Colonic mucosa (tissue), 4 donors: ENCODE data around the gene SLC7A1. TPM values are rescaled to one million over a fixed set of nuclear protein-coding genes. Genes with fewer than 3 reads are reported as not detected.
A peak's percentile ranks its signal among the peaks of the same experiment; 100 is the strongest.

Experiments used
- DNase-seq: peaks from one replicate; pipeline ENCODE4 v3.0.0-alpha.2; 2020
- H3K27ac ChIP-seq: fragments of 200-600 bp; one replicate; pipeline ENCODE4 v1.8.0; 2021
- H3K27me3 ChIP-seq: fragments of 200-600 bp; one replicate; pipeline ENCODE4 v1.8.0; 2021
- H3K36me3 ChIP-seq: fragments of 200-600 bp; one replicate; pipeline ENCODE4 v1.8.0; 2021
- H3K4me1 ChIP-seq: fragments of 200-600 bp; one replicate; pipeline ENCODE4 v1.8.0; 2021; ENCODE audit warnings: mild to moderate bottlenecking
- H3K4me3 ChIP-seq: fragments of 200-600 bp; one replicate; pipeline ENCODE4 v1.8.0; 2021
- H3K9ac ChIP-seq, 2 donors: one replicate each; pipeline ENCODE4 v1.7.0; 2013; ENCODE audit warnings: control low read depth in 2 of 2, low read depth in 2 of 2, low read length in 2 of 2
- H3K9me3 ChIP-seq: fragments of 200-600 bp; one replicate; pipeline ENCODE4 v1.8.0; 2021
- intact Hi-C: fragments of 100-400 bp; cut with DNase I; formaldehyde crosslinking; loops from one replicate; pipeline ENCODE4 v1.14.1; 2022
- total RNA-seq, 2 donors: library from RNA; stranded (reverse); fragmentation: NEBNext Ultra II Directional in 1 of 2; extraction: Animal tissue kit (Norgen Biotek cat#: 25700) in 1 of 2; gene quantifications; one replicate each; pipeline ENCODE4 v1.2.1, GENCODE V29; 2021
- TF ChIP-seq, protein P1 (sequence below): fragments of 200-600 bp; IDR thresholded peaks from one replicate; pipeline ENCODE4 v1.8.0; 2022; ENCODE audit warnings: antibody characterized with exemption, mild to moderate bottlenecking
- donor health status: healthy.
- donor health status: DM: no; HTN: no; CAD: no.
- donor health status: DM: no; HTN: no; CAD: no.

The SLC7A1 gene
- total RNA-seq, 2 donors from 2014 or later: 52.4 to 62.8 TPM

DNA sequence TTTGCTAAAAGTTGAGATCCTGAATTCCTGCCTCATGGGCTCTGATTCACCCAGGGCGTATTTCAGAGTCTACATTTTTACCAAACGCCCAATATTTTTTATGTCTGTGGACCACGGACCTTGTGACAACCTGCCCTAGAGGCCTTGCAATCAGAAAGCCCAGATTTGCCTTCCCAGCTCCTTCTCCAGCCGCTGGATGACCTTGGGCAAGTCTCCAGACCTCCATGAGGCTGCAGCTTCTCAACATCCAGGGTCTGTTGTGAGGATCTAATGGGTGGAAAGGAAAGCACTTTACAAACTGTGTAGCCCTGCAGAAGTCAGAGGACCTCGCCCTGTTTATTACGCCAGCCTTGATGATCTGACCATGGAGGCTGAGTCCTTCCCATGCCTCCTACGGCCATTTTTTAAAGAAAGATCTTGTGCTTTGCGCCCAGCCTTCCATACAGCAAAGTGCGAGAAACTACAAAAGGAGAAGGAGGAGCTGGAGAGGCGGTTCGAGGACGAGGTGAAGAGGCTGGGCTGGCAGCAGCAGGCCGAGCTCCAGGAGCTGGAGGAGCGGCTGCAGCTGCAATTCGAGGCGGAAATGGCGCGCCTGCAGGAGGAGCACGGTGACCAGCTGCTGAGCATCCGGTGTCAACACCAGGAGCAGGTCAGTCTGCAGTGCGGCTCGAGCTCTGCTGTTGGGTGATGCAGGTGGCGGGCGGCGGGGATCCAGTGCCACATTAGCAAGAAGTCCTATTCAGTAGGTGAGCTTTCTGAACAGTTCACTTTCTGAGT is 115.6 kb downstream of the SLC7A1 start:
- no peaks in the 10 kb centered on the region for H3K27me3 ChIP-seq
- H3K27ac ChIP-seq: no peak overlapping the region
- no peaks in the 10 kb centered on the region for H3K36me3 ChIP-seq
- no peak overlapping the region for H3K9ac ChIP-seq
- intact Hi-C loops: no loop called here
- DNase-seq: no peak
- no peaks in the 10 kb centered on the region for H3K4me1 ChIP-seq
- TF ChIP-seq, protein P1, sequence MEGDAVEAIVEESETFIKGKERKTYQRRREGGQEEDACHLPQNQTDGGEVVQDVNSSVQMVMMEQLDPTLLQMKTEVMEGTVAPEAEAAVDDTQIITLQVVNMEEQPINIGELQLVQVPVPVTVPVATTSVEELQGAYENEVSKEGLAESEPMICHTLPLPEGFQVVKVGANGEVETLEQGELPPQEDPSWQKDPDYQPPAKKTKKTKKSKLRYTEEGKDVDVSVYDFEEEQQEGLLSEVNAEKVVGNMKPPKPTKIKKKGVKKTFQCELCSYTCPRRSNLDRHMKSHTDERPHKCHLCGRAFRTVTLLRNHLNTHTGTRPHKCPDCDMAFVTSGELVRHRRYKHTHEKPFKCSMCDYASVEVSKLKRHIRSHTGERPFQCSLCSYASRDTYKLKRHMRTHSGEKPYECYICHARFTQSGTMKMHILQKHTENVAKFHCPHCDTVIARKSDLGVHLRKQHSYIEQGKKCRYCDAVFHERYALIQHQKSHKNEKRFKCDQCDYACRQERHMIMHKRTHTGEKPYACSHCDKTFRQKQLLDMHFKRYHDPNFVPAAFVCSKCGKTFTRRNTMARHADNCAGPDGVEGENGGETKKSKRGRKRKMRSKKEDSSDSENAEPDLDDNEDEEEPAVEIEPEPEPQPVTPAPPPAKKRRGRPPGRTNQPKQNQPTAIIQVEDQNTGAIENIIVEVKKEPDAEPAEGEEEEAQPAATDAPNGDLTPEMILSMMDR: no peak
- no peak overlapping the region for H3K4me3 ChIP-seq
- no peaks in the 10 kb centered on the region for H3K9me3 ChIP-seq

GRCh38 chr13:29476046-29476445 is 119.4 kb downstream of the SLC7A1 start:
- Histone ChIP-seq H3K9me3 (no peaks in the 10 kb centered on the region), H3K27me3 (no peaks in the 10 kb centered on the region), H3K4me1 (no peaks in the 10 kb centered on the region), H3K9ac (no peak overlapping the region), H3K27ac (no peak overlapping the region), H3K36me3 (no peaks in the 10 kb centered on the region), H3K4me3 (no peak overlapping the region)
- intact Hi-C loops: no loop called here
- no peak for DNase-seq
- TF ChIP-seq, protein P1: no peak

GRCh38 chr13:29474991-29475390 is 120.5 kb downstream of the SLC7A1 start:
- Histone ChIP-seq H3K4me3 (no peak overlapping the region), H3K9ac (no peak overlapping the region), H3K27ac (no peak overlapping the region), H3K4me1 (no peaks in the 10 kb centered on the region), H3K27me3 (no peaks in the 10 kb centered on the region), H3K9me3 (no peaks in the 10 kb centered on the region), H3K36me3 (no peaks in the 10 kb centered on the region)
- intact Hi-C loops: no loop called here
- no peak for DNase-seq
- TF ChIP-seq, protein P1: no peak

DNA sequence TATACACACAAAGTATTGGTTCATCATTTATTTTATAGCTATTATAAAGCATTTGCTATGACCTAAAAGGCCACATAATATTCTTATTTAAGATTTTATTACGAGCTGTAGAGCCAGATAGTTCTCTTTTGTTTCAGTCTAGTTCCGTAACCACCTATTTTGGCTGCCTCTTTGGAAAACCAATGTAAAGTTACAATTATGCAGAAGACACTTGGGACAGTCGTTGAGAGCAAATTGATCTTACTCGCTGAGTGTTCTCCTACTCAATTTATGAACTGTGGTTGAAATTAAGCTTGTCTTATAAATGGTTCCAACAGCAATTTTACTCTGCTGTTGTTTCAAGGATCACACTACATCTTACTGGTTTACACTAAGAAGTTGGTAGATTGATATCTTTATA is 122.3 kb downstream of the SLC7A1 start:
- Histone ChIP-seq H3K9me3 (no peaks in the 10 kb centered on the region), H3K4me3 (no peak overlapping the region), H3K27ac (no peak overlapping the region), H3K27me3 (no peaks in the 10 kb centered on the region), H3K4me1 (no peaks in the 10 kb centered on the region), H3K36me3 (no peaks in the 10 kb centered on the region), H3K9ac (no peak overlapping the region)
- intact Hi-C loops: no loop called here
- TF ChIP-seq, protein P1: no peak
- DNase-seq: no peak

GRCh38 chr13:29472332-29472961 is 123.0 kb downstream of the SLC7A1 start:
- peak; percentile 46 for DNase-seq
- intact Hi-C loops: no loop called here
- Histone ChIP-seq H3K9ac (no peak overlapping the region), H3K27me3 (no peaks in the 10 kb centered on the region), H3K4me3 (no peak overlapping the region), H3K9me3 (no peaks in the 10 kb centered on the region), H3K27ac (no peak overlapping the region), H3K36me3 (no peaks in the 10 kb centered on the region), H3K4me1 (no peaks in the 10 kb centered on the region)
- TF ChIP-seq, protein P1: peak; percentile 75
